Putamen (tissue), 1 donor: Measurements from ENCODE around the gene RPS3.
"Not testable (repeated sequence)": the region's sequence is repeated elsewhere in the genome, so short reads cannot be mapped to it uniquely, and the experiment has no call there.

Experiments
- DNase-seq: peaks from one replicate; pipeline ENCODE4 v3.0.0-alpha.2; 2016; ENCODE audit warnings: low spot score

Gene RPS3

GRCh38 chr11:75399344-75400145, at the start of gene RPS3:
Gene RPS3, plus strand, starts transcription at chr11:75399518. Its CDS starts 30 bp downstream, at chr11:75399548.
- peak; percentile 94 for DNase-seq

GRCh38 chr11:75349521-75350116, 49.7 kb upstream of the RPS3 start:
- DNase-seq: no peak

- DNase-seq: no peak
Observed at GRCh38 chr11:75350122-75350742, 49.1 kb upstream of the RPS3 start.

GRCh38 chr11:75350743-75351540, 48.4 kb upstream of the RPS3 start:
- DNase-seq: no peak

- no peak for DNase-seq
Observed at GRCh38 chr11:75351541-75351790, 47.9 kb upstream of the RPS3 start, which contains the start of gene ARRB1. Gene ARRB1, minus strand, starts transcription at chr11:75351661. Its CDS starts 54 bp downstream, at chr11:75351607.

GRCh38 chr11:75351791-75352587, 47.3 kb upstream of the RPS3 start:
- DNase-seq: peak; percentile 57

- no peak for DNase-seq
Observed at GRCh38 chr11:75352588-75353206, 46.6 kb upstream of the RPS3 start.

GRCh38 chr11:75355051-75355450, 44.3 kb upstream of the RPS3 start:
- DNase-seq: no peak

GRCh38 chr11:75356613-75357012, 42.7 kb upstream of the RPS3 start:
- no peak for DNase-seq

- not testable (repeated sequence) for DNase-seq
Observed at GRCh38 chr11:75362285-75362684, 37.0 kb upstream of the RPS3 start.

GRCh38 chr11:75365711-75366181, 33.6 kb upstream of the RPS3 start:
- no peak for DNase-seq

- not testable (repeated sequence) for DNase-seq
Observed at GRCh38 chr11:75366826-75367225, 32.5 kb upstream of the RPS3 start.

- DNase-seq: no peak
Observed at GRCh38 chr11:75369560-75370255, 29.6 kb upstream of the RPS3 start.

GRCh38 chr11:75371949-75372876, 27.1 kb upstream of the RPS3 start:
- DNase-seq: no peak

- DNase-seq: no peak
Observed at GRCh38 chr11:75373201-75373600, 26.1 kb upstream of the RPS3 start.

GRCh38 chr11:75374646-75375045, 24.7 kb upstream of the RPS3 start:
- no peak for DNase-seq

- DNase-seq: no peak
Observed at GRCh38 chr11:75375626-75376025, 23.7 kb upstream of the RPS3 start.

- DNase-seq: no peak
Observed at GRCh38 chr11:75376175-75376574, 23.1 kb upstream of the RPS3 start.

- not testable (repeated sequence) for DNase-seq
Observed at GRCh38 chr11:75378776-75379175, 20.5 kb upstream of the RPS3 start.
